ENCODE data around the gene AP5Z1.

AP5Z1 gene

DNA sequence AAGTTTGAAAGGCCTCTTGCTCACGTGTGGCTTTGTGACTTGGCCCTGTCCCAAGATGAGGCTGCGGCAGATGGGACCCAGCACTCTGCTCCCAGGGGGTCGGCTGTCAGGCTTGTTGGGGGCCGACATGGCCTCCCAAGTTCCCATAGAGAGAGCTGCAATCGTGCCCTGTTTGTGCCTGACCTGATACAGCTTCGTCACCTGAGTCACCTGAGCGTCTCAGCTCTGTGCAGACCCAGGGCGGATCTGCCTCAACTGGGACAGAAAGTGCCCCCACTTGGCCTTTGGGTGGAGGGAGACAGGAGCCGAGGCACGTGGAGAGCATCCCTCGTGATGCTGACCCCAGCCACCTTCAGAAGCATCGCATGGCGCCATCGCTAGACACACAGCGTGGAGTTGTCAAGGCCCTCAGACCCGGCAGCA is 64.7 kb downstream of the AP5Z1 start:
- no peak for DNase-seq (ENCODE audit: low read depth)
